ENCODE data around the gene NYAP1. TPM values are rescaled to one million over a fixed set of nuclear protein-coding genes. Genes with fewer than 3 reads are reported as not detected.
A peak's percentile ranks its signal among the peaks of the same experiment; 100 is the strongest.
"Not testable (repeated sequence)": the region's sequence is repeated elsewhere in the genome, so short reads cannot be mapped to it uniquely, and the experiment has no call there.

The NYAP1 gene
- total RNA-seq, 4 donors from 2014 or later = 0.41 to 1.4 TPM; not detected in 2

DNA sequence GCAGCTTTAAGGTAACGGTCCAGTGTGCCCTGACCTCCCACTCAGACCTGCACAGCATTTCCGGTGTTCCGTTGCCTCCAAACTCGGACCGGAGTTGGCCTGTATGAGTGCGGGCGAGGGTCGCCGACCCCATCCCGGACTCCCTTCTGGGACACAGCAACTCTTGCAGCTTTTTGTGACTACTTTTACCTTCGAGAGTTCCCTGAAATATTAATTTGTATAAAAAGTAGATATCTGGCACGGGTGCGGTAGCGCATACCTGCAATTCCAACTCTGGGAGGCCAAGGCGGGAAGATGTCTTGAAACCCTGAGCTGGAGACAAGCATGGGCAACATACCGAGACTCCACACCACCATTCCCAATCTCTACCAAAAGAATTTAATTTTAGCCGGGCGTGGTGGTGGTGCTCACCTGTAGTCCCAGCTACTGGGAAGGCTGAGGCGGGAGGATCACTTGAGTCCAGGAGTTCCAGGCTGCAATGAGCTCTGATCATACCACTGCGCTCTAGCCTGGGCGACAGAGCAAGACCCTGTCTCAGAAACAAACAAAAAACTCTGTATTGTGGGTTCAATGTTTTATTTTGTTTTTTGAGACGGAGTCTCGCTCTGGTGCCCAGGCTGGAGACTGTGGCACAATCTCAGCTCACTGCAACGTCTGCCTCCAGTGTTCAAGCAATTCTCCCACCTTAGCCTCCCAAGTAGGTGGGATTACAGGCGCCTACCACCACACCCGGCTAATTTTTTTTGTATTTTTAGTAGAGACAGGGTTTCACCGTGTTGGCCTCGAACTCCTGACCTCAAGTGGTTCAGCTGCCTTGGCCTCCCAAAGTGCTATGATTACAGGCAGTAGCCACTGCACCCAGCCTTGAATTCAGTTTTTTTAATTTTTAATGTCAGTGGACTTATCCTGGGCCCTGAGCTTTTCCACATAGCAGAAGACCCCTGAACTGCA lies 46.3 kb upstream of the NYAP1 start:
- Histone ChIP-seq H3K27me3 (no peaks in the 10 kb centered on the region), H3K36me3 (peaks cover 0 to 12% (median 0%) of the 10 kb centered on the region in 4 donors), H3K4me3 (peak overlapping the region in 1 of 4 donors; percentile 62), H3K9me3 (no peaks in the 10 kb centered on the region), H3K4me1 (peaks cover 12 to 24% (median 12%) of the 10 kb centered on the region in 4 donors), H3K27ac (peak overlapping the region; percentile 96 to 98 (median 97))
- intact Hi-C loops (cut with DNase I; ENCODE audit: low total_unique reads) = no loop called here
- WGBS, 2 donors (ENCODE audit: low coverage in 1 of 2) = 60 to 92% methylated on average over 3 to 28 of the region's 28 CpGs
- in situ Hi-C loops (cut with MboI; ENCODE audit: low pct_ligation_motif_present in 1 of 4, low pct_unique_long_range_greater_than_20kb in 1 of 4, low sequenced_read_pairs in 3 of 4) = no loop called here
- TF ChIP-seq POLR2AphosphoS5 (IDR thresholded peaks at IDR 0.05) (no peak), EP300 (IDR thresholded peaks at IDR 0.05; ENCODE audit: low read depth) (no peak), CTCF (IDR thresholded peaks at IDR 0.05) (no peak), POLR2A (IDR thresholded peaks at IDR 0.05) (no peak)
- no peak for DNase-seq

GRCh38 chr7:100438172-100438571 lies 45.6 kb upstream of the NYAP1 start:
- in situ Hi-C loops (cut with MboI; ENCODE audit: low pct_ligation_motif_present in 1 of 4, low pct_unique_long_range_greater_than_20kb in 1 of 4, low sequenced_read_pairs in 3 of 4) = no loop called here
- WGBS, 2 donors (ENCODE audit: low coverage in 1 of 2) = 48% methylated on average over 2 of the region's 2 CpGs
- intact Hi-C loops (cut with DNase I; ENCODE audit: low total_unique reads) = no loop called here

GRCh38 chr7:100438731-100439130 lies 45.0 kb upstream of the NYAP1 start:
- H3K36me3 ChIP-seq; DNase-seq; H3K4me3 ChIP-seq; H3K27ac ChIP-seq; intact Hi-C loops (cut with DNase I; ENCODE audit: low total_unique reads); in situ Hi-C loops (cut with MboI; ENCODE audit: low pct_ligation_motif_present in 1 of 4, low pct_unique_long_range_greater_than_20kb in 1 of 4, low sequenced_read_pairs in 3 of 4); H3K9me3 ChIP-seq; H3K27me3 ChIP-seq: not testable (repeated sequence)
- 93 to 100% methylated on average over 1 to 8 of the region's 8 CpGs for WGBS, 2 donors (ENCODE audit: low coverage in 1 of 2)
- peaks cover 11 to 22% (median 12%) of the 10 kb centered on the region in 4 donors for H3K4me1 ChIP-seq

More at GRCh38 chr7:100438172-100438571, 45.6 kb upstream of the NYAP1 start:
- no peak for TF ChIP-seq EP300 (IDR thresholded peaks at IDR 0.05; ENCODE audit: low read depth)
- TF ChIP-seq CTCF (IDR thresholded peaks at IDR 0.05) = no peak
- TF ChIP-seq POLR2AphosphoS5 (IDR thresholded peaks at IDR 0.05) = no peak
- no peak for TF ChIP-seq POLR2A (IDR thresholded peaks at IDR 0.05)
- Histone ChIP-seq H3K27me3 (no peaks in the 10 kb centered on the region), H3K9me3 (no peaks in the 10 kb centered on the region), H3K27ac (no peak overlapping the region), H3K4me1 (peaks cover 11 to 22% (median 12%) of the 10 kb centered on the region in 4 donors), H3K36me3 (peaks cover 0 to 10% (median 0%) of the 10 kb centered on the region in 4 donors), H3K4me3 (no peak overlapping the region)
- no peak for DNase-seq

DNA sequence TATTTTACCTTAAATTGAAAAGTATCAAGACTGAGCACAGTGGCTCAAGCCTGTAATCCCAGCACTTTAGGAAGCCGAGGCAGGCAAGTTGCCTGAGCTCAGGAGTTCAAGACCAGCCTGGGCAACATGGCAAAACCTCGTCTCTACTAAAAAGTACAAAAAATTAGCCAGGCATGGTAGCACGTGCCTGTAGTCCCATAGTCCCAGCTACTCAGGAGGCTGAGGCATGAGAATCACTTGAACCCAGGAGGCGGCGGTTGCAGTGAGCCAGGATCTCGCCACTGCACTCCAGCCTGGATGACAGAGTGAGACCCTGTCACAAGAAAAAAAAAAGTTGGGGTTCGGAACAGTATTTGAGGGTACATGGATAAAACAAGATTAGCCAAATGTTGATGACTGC lies 44.5 kb upstream of the NYAP1 start:
- H3K27me3 ChIP-seq; H3K9me3 ChIP-seq; H3K27ac ChIP-seq; intact Hi-C loops (cut with DNase I; ENCODE audit: low total_unique reads); H3K4me3 ChIP-seq; in situ Hi-C loops (cut with MboI; ENCODE audit: low pct_ligation_motif_present in 1 of 4, low pct_unique_long_range_greater_than_20kb in 1 of 4, low sequenced_read_pairs in 3 of 4); DNase-seq; H3K36me3 ChIP-seq: not testable (repeated sequence)
- H3K4me1 ChIP-seq = peaks cover 11 to 19% (median 12%) of the 10 kb centered on the region in 4 donors
- WGBS, 2 donors (ENCODE audit: low coverage in 1 of 2) = 86 to 100% methylated on average over 1 to 7 of the region's 7 CpGs

Measured in transverse colon (tissue), 4 donors.